Neural cell (in vitro differentiated cells): ENCODE results near the gene STUB1. TPM values are rescaled to one million over a fixed set of nuclear protein-coding genes. Genes with fewer than 3 reads are reported as not detected.

ENCODE experiments used
- H2AFZ ChIP-seq: fragments of 200-600, 300-800 bp; sonication (generic), shearing (Covaris generic); 2 replicates; pipeline ENCODE4 v1.6.0; 2014; ENCODE audit warnings: low read depth, mild to moderate bottlenecking, antibody characterized with exemption, low read length, moderate library complexity
- H3F3A ChIP-seq: fragments of 200-600 bp; shearing (Covaris generic); 2 replicates; pipeline ENCODE4 v1.6.1; 2016; ENCODE audit warnings: mild to moderate bottlenecking, moderate library complexity, mixed read lengths, antibody characterized with exemption, low read length; ENCODE audit not compliant: insufficient read depth, poor library complexity, severe bottlenecking
- H3K27ac ChIP-seq: fragments of 200-600, 300-800 bp; sonication (generic), shearing (Covaris generic); 2 replicates; pipeline ENCODE4 v1.5.1; 2014; ENCODE audit warnings: mild to moderate bottlenecking, low read length, moderate library complexity
- H3K27me3 ChIP-seq: fragments of 300-800, 200-600 bp; sonication (generic), shearing (Covaris generic); 2 replicates; pipeline ENCODE4 v1.6.0; 2014; ENCODE audit warnings: mild to moderate bottlenecking, low read depth, low read length, moderate library complexity; ENCODE audit not compliant: insufficient read depth
- H3K36me3 ChIP-seq: fragments of 300-800, 200-600 bp; sonication (generic), shearing (Covaris generic); 2 replicates; pipeline ENCODE4 v1.5.1; 2014; ENCODE audit warnings: mild to moderate bottlenecking, antibody characterized with exemption, low read length, moderate library complexity; ENCODE audit not compliant: insufficient read depth
- H3K4me2 ChIP-seq: fragments of 300-800, 200-600 bp; sonication (generic), shearing (Covaris generic); 2 replicates; pipeline ENCODE4 v1.6.0; 2014; ENCODE audit warnings: mild to moderate bottlenecking, low read length
- H3K4me3 ChIP-seq: fragments of 300-800, 200-600 bp; sonication (generic), shearing (Covaris generic); 2 replicates; pipeline ENCODE4 v1.5.1; 2014; ENCODE audit warnings: mild to moderate bottlenecking, low read length, moderate library complexity
- H3K79me2 ChIP-seq: fragments of 200-600 bp; shearing (Covaris generic); replicated peaks from 2 replicates; pipeline ENCODE4 v1.6.0; 2014; ENCODE audit warnings: mild to moderate bottlenecking, low read length, moderate library complexity; ENCODE audit not compliant: insufficient read depth
- H3K9ac ChIP-seq: fragments of 300-800, 200-600 bp; sonication (generic), shearing (Covaris generic); 2 replicates; pipeline ENCODE4 v1.6.1; 2016; ENCODE audit warnings: mild to moderate bottlenecking, low read length, mixed read lengths
- H3K9me2 ChIP-seq: fragments of 200-600 bp; shearing (Covaris generic); 2 replicates; pipeline ENCODE4 v1.6.1; 2016; ENCODE audit warnings: mild to moderate bottlenecking, low read length, mixed read lengths; ENCODE audit not compliant: insufficient read depth
- H3K9me3 ChIP-seq: fragments of 200-600, 300-800 bp; sonication (generic), shearing (Covaris generic); 2 replicates; pipeline ENCODE4 v1.6.1; 2016; ENCODE audit warnings: mild to moderate bottlenecking, mixed run types, low read length, moderate library complexity, mixed read lengths
- H4K20me1 ChIP-seq: fragments of 200-600 bp; shearing (Covaris generic); 2 replicates; pipeline ENCODE4 v1.6.1; 2016; ENCODE audit warnings: mild to moderate bottlenecking, mixed run types; ENCODE audit not compliant: insufficient read depth
- EP300 ChIP-seq: fragments of 450-650 bp; conservative IDR thresholded peaks from 2 replicates; pipeline ENCODE4 v1.6.1; 2014; ENCODE audit warnings: antibody characterized with exemption, mild to moderate bottlenecking, moderate library complexity; ENCODE audit not compliant: poor library complexity, severe bottlenecking
- EZH2 ChIP-seq: fragments of 200-600, 300-800 bp; shearing (Covaris generic), sonication (generic); IDR thresholded peaks from 2 replicates; pipeline ENCODE4 v1.6.1; 2014; ENCODE audit warnings: antibody characterized with exemption, low read length, borderline replicate concordance, mild to moderate bottlenecking; ENCODE audit not compliant: insufficient read depth, poor library complexity, severe bottlenecking
- MXI1 ChIP-seq: fragments of 450-650 bp; conservative IDR thresholded peaks from 2 replicates; pipeline ENCODE4 v1.6.1; 2014; ENCODE audit warnings: antibody characterized with exemption, mild to moderate bottlenecking; ENCODE audit not compliant: poor library complexity, severe bottlenecking
- POLR2AphosphoS5 ChIP-seq: IDR thresholded peaks from 2 replicates; pipeline ENCODE4 v1.6.1; 2012
- RAD21 ChIP-seq: fragments of 450-650 bp; conservative IDR thresholded peaks from 2 replicates; pipeline ENCODE4 v1.6.1; 2014; ENCODE audit warnings: antibody characterized with exemption, mild to moderate bottlenecking, moderate library complexity
- SMC3 ChIP-seq: fragments of 450-650 bp; conservative IDR thresholded peaks from 2 replicates; pipeline ENCODE4 v1.6.1; 2014; ENCODE audit warnings: antibody characterized with exemption, mild to moderate bottlenecking, moderate library complexity; ENCODE audit not compliant: poor library complexity
- TAF1 ChIP-seq: IDR thresholded peaks from 2 replicates; pipeline ENCODE4 v1.6.1; 2012; ENCODE audit warnings: low read depth
- polyA plus RNA-seq: library from polyadenylated mRNA; depleted of rRNA; stranded (reverse); fragments of >200 nt; gene quantifications from 2 replicates; pipeline ENCODE4 v1.2.3, GENCODE V29; 2014
- TF ChIP-seq, protein P1 (sequence below): fragments of 450-650 bp; IDR thresholded peaks from 2 replicates; pipeline ENCODE4 v1.5.1; 2014; ENCODE audit warnings: antibody characterized with exemption, mild to moderate bottlenecking, moderate library complexity; ENCODE audit not compliant: poor library complexity, severe bottlenecking
- TF ChIP-seq, protein P2 (sequence below): IDR thresholded peaks from 2 replicates; pipeline ENCODE4 v1.6.1; 2012; ENCODE audit warnings: borderline replicate concordance

Gene STUB1
- polyA plus RNA-seq, 1 donor from 2014 or later, result 120 TPM

DNA sequence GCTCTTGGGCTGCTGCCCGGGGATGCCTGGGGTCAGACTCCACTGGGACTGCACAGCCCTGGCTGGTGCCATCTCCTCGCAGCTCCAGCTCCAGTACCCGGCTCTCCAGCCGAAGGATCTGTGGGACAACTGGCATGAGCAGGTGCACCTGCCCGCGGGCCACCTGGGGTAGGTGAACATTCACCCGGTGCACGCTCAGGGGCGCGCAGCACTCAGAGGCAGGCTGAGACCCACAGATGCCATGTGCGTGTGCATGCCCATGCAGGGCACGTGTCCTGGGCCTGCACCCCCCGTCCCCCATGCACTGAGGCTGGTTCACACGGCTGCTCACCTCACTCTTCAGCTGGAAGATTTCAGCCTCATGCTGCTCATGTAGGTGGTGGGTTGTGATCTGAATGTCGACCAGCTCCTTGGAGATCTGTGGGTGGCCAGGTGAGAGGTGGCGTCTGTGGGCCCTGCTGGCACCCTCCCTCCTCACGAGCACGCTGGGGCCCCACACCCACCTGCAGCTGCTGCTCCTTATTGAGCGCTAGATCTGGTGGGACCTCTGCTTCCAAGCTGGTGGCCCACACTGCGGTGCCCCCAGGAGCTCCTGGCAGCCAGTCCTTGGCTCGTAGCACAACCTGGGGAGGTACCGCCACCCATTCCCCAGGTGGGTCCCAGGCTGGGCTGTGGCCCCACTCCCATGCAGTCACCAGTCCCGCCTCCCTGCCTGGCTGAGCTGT, 45.4 kb downstream of the STUB1 start:
- no peak for TF ChIP-seq MXI1
- TF ChIP-seq EZH2, result no peak
- no peak for TF ChIP-seq EP300
- TF ChIP-seq SMC3, result no peak
- no peak for TF ChIP-seq POLR2AphosphoS5
- TF ChIP-seq RAD21, result no peak
- TF ChIP-seq, protein P1, sequence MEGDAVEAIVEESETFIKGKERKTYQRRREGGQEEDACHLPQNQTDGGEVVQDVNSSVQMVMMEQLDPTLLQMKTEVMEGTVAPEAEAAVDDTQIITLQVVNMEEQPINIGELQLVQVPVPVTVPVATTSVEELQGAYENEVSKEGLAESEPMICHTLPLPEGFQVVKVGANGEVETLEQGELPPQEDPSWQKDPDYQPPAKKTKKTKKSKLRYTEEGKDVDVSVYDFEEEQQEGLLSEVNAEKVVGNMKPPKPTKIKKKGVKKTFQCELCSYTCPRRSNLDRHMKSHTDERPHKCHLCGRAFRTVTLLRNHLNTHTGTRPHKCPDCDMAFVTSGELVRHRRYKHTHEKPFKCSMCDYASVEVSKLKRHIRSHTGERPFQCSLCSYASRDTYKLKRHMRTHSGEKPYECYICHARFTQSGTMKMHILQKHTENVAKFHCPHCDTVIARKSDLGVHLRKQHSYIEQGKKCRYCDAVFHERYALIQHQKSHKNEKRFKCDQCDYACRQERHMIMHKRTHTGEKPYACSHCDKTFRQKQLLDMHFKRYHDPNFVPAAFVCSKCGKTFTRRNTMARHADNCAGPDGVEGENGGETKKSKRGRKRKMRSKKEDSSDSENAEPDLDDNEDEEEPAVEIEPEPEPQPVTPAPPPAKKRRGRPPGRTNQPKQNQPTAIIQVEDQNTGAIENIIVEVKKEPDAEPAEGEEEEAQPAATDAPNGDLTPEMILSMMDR, result no peak
- TF ChIP-seq, protein P2, sequence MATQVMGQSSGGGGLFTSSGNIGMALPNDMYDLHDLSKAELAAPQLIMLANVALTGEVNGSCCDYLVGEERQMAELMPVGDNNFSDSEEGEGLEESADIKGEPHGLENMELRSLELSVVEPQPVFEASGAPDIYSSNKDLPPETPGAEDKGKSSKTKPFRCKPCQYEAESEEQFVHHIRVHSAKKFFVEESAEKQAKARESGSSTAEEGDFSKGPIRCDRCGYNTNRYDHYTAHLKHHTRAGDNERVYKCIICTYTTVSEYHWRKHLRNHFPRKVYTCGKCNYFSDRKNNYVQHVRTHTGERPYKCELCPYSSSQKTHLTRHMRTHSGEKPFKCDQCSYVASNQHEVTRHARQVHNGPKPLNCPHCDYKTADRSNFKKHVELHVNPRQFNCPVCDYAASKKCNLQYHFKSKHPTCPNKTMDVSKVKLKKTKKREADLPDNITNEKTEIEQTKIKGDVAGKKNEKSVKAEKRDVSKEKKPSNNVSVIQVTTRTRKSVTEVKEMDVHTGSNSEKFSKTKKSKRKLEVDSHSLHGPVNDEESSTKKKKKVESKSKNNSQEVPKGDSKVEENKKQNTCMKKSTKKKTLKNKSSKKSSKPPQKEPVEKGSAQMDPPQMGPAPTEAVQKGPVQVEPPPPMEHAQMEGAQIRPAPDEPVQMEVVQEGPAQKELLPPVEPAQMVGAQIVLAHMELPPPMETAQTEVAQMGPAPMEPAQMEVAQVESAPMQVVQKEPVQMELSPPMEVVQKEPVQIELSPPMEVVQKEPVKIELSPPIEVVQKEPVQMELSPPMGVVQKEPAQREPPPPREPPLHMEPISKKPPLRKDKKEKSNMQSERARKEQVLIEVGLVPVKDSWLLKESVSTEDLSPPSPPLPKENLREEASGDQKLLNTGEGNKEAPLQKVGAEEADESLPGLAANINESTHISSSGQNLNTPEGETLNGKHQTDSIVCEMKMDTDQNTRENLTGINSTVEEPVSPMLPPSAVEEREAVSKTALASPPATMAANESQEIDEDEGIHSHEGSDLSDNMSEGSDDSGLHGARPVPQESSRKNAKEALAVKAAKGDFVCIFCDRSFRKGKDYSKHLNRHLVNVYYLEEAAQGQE, result no peak
- TF ChIP-seq TAF1, result no peak
- Histone ChIP-seq H3K9me2 (no peaks in the 10 kb centered on the region), H2AFZ (no peak overlapping the region), H3K9ac (no peak overlapping the region), H3K27me3 (peaks cover 7% of the 10 kb centered on the region), H3K36me3 (no peaks in the 10 kb centered on the region), H3F3A (no peaks in the 10 kb centered on the region), H3K4me3 (no peak overlapping the region), H3K9me3 (no peaks in the 10 kb centered on the region), H3K79me2 (no peaks in the 10 kb centered on the region), H4K20me1 (no peaks in the 10 kb centered on the region), H3K27ac (no peak overlapping the region), H3K4me2 (no peak overlapping the region)

DNA sequence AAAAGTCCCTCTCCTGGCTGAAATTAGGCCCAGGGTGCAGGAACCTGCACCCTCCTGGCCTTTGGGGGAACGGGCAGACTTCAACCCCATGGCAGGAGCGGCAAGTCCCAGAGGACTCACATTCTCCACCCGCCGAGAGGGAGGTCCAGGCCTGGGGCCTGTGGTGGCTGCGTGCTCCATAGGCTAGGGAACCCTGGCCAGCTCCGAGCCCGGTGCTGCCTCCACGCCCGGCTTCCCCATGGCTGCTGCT, 45.9 kb downstream of the STUB1 start:
- H3K9me2 ChIP-seq, result no peaks in the 10 kb centered on the region
- H4K20me1 ChIP-seq, result no peaks in the 10 kb centered on the region
- no peaks in the 10 kb centered on the region for H3K36me3 ChIP-seq
- H3K27ac ChIP-seq, result no peak overlapping the region
- H3K4me3 ChIP-seq, result no peak overlapping the region
- peak overlapping the region; percentile 9 for H3K9ac ChIP-seq
- H3K9me3 ChIP-seq, result no peaks in the 10 kb centered on the region
- H3F3A ChIP-seq, result no peaks in the 10 kb centered on the region
- no peak overlapping the region for H3K4me2 ChIP-seq
- no peak overlapping the region for H2AFZ ChIP-seq
- TF ChIP-seq POLR2AphosphoS5, result no peak
- peaks cover 7% of the 10 kb centered on the region for H3K27me3 ChIP-seq
- no peaks in the 10 kb centered on the region for H3K79me2 ChIP-seq
